H4 (cell line): ENCODE measurements around the gene MS4A2. TPM values are rescaled to one million over a fixed set of nuclear protein-coding genes. Genes with fewer than 3 reads are reported as not detected.

Source experiments
- total RNA-seq: library from RNA; depleted of rRNA; stranded (reverse); fragments of >200 nt; shearing (Covaris generic); gene quantifications from 2 replicates; pipeline ENCODE4 v1.2.3, GENCODE V29; 2014; rRNA removed

The MS4A2 gene
- total RNA-seq, 1 experiment from 2014 or later = not detected

Other genes starting within 250 kb of the MS4A2 start
- gene CBLIF, start 243.2 kb upstream of the MS4A2 start, total RNA-seq = not detected in 2 replicates
- not detected in 2 replicates for gene TCN1, start 222.2 kb upstream of the MS4A2 start, total RNA-seq
- gene OOSP3, start 209.9 kb upstream of the MS4A2 start, total RNA-seq = not detected in 2 replicates
- not detected in 2 replicates for gene OOSP1, start 150.2 kb upstream of the MS4A2 start, total RNA-seq
- gene OOSP4A, start 124.6 kb upstream of the MS4A2 start, total RNA-seq = not detected in 2 replicates
- gene OOSP4B, start 71.5 kb upstream of the MS4A2 start, total RNA-seq = not detected in 2 replicates
- gene OOSP2, start 48.3 kb upstream of the MS4A2 start, total RNA-seq = not detected in 2 replicates
- not detected in 2 replicates for gene MS4A3, start 32.0 kb upstream of the MS4A2 start, total RNA-seq
- not detected in 2 replicates for gene MS4A6A, start 94.4 kb downstream of the MS4A2 start, total RNA-seq
- gene MS4A4E, start 154.5 kb downstream of the MS4A2 start, total RNA-seq = not detected in 2 replicates
- 0.06 and 0.55 TPM in 2 replicates for gene MS4A4A, start 192.0 kb downstream of the MS4A2 start, total RNA-seq
- not detected in 2 replicates for gene MS4A6E, start 238.6 kb downstream of the MS4A2 start, total RNA-seq